Stimulated activated CD8-positive, alpha-beta memory T cell treated with anti-CD3 and anti-CD28 coated beads, Interleukin-15, amount 100 ng/mL, for 1 hour (primary cell): ENCODE results near the gene RFTN1.

Experiments
- DNase-seq: peaks from one replicate; pipeline ENCODE4 v3.0.0-alpha.2; 2020; ENCODE audit warnings: low read depth

The RFTN1 gene

GRCh38 chr3:16279010-16279801 lies 234.3 kb downstream of the RFTN1 start:
- DNase-seq = no peak

- no peak for DNase-seq
Observed at GRCh38 chr3:16277471-16277870, 236.0 kb downstream of the RFTN1 start.

GRCh38 chr3:16273867-16274266 lies 239.6 kb downstream of the RFTN1 start:
- no peak for DNase-seq

- no peak for DNase-seq
Observed at GRCh38 chr3:16272588-16272987, 240.9 kb downstream of the RFTN1 start.

- DNase-seq = no peak
Observed at GRCh38 chr3:16270855-16271254, 242.6 kb downstream of the RFTN1 start.

DNA sequence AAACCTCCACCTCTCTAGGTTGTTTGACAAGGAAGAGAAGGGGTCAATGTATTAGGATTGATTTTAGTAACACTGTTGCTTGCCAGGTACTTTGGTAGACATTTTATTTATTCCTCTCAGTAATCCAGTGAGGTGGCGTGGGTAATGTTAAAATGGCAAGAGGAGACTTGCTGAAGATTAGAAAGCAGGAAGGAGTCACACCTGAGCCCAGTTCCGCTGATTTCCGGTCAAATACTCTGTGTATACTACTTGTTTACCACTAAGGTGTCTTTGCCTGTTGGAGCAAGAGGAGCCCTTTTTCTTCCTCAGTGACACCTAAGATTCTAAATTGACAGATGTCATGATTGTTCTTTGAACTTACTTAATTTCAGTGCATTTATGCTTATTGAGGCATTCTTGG lies 246.8 kb downstream of the RFTN1 start:
- DNase-seq = no peak
